DMS79 treated with DMSO at 0.1 percent for 48 hours (cell line): ENCODE measurements around the gene RBM14.
A peak's percentile ranks its signal among the peaks of the same experiment; 100 is the strongest.
"Not testable (repeated sequence)": the region's sequence is repeated elsewhere in the genome, so short reads cannot be mapped to it uniquely, and the experiment has no call there.

Experiments used
- DNase-seq: peaks from one replicate; lab custom pipeline; 2025; lab: John Stamatoyannopoulos, UW

RBM14 gene, protein sequence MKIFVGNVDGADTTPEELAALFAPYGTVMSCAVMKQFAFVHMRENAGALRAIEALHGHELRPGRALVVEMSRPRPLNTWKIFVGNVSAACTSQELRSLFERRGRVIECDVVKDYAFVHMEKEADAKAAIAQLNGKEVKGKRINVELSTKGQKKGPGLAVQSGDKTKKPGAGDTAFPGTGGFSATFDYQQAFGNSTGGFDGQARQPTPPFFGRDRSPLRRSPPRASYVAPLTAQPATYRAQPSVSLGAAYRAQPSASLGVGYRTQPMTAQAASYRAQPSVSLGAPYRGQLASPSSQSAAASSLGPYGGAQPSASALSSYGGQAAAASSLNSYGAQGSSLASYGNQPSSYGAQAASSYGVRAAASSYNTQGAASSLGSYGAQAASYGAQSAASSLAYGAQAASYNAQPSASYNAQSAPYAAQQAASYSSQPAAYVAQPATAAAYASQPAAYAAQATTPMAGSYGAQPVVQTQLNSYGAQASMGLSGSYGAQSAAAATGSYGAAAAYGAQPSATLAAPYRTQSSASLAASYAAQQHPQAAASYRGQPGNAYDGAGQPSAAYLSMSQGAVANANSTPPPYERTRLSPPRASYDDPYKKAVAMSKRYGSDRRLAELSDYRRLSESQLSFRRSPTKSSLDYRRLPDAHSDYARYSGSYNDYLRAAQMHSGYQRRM

DNA sequence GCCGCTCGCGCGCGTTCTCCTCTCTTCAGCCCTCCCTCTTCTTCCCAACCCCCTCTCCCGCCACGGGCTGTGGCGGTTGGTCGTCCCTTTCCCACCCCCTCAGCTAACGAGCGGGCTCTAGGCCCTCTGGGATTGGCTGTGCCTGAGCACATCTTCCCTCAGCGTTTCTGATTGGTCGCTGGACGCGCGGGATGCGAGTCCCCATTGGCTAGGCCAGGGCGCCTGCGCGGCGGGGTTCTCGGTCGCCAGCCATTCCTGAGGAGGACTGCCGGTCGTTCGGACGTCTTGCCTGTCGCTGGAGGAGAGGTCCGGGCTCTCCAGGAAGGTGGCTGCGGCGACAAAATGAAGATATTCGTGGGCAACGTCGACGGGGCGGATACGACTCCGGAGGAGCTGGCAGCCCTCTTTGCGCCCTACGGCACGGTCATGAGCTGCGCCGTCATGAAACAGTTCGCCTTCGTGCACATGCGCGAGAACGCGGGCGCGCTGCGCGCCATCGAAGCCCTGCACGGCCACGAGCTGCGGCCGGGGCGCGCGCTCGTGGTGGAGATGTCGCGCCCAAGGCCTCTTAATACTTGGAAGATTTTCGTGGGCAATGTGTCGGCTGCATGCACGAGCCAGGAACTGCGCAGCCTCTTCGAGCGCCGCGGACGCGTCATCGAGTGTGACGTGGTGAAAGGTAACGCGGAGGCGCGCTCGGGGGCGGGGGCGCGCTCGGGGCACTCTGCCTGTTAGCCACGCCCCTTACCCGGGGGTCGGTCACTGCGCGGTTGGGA is at the start of gene RBM14:
TSS of gene RBM14 (plus strand) at position 252 of the 776 bp plus-strand sequence. CDS start at position 343, 91 bp downstream.
- DNase-seq = peak; percentile 94

DNA sequence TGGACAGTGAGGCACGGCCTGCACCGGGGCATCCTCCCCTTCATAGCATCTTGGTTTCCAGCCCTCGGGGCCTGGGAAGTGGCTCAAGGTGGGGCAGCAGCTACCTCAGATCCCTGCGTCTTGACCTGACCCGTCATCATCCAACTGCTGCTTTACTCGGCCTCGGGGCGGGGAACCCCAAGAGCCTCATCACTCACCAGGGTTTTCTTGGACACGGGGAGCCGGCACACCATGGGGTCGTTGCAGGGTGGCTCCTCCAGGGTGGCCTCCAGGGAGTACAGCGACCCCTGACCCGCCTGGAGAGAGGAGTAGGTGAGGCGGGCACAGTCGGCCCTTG is 48.7 kb upstream of the RBM14 start:
- DNase-seq = no peak

DNA sequence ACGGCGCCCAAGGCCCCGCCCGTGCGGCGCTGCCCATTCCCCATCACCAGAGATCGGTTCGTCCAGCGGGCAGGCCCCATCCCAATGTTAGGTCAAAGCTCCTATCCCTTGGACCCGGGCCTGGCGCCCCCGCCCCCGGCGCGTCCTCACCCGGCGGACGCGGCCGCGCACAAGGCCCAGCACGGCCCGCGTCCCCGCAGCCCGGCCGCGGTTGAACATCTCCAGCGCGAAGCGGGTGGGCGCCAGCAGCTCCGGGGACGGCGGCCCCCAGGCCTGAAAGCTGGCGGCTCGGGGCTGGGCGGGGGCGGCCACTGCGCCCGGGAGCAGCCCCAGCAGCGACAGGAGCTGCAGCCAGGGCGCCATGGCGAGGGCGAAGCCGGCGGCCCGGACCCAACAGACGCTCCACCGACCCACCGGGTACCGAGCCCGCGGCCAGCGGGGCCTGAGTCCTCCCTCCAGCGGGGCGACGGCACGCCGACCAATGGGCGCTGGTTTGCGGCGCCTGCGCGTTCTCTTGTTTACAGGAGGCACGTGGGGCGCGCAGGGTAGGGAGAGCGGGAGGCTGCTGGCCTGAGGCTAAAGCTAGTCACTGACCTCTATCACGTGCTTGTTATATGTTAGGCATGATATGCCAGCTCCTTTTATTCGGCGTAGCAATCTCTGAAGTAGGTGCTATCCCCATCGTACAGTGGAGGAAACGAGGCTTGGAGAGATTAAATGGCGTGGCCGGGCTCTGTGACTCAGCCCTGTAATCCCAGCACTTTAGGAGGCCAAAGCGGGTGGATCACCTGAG is 48.1 kb upstream of the RBM14 start, which contains the start of gene CTSF:
TSS of gene CTSF (minus strand) at position 483 of the 793 bp plus-strand sequence. CDS start at position 363, 120 bp downstream.
- DNase-seq = peak; percentile 68

DNA sequence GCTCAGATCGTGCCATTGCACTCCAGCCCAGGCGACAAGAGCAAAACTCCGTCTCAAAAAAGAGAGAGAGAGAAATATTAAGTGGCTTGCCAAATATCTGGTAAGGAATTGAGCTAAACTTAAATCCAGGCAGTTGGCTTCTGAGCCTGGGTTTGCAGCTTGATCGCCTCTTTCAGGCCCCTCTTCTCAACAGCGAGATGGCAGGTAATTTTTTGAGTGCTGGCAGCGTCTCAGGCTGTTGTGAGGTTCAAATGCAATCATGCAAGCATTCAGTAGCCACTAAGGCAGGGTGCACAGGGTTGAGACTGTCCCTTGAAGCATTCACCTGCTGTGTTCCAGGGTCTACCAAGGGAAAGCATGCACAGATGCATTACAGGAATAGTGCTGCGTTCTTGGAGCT is 47.4 kb upstream of the RBM14 start:
- no peak for DNase-seq

DNA sequence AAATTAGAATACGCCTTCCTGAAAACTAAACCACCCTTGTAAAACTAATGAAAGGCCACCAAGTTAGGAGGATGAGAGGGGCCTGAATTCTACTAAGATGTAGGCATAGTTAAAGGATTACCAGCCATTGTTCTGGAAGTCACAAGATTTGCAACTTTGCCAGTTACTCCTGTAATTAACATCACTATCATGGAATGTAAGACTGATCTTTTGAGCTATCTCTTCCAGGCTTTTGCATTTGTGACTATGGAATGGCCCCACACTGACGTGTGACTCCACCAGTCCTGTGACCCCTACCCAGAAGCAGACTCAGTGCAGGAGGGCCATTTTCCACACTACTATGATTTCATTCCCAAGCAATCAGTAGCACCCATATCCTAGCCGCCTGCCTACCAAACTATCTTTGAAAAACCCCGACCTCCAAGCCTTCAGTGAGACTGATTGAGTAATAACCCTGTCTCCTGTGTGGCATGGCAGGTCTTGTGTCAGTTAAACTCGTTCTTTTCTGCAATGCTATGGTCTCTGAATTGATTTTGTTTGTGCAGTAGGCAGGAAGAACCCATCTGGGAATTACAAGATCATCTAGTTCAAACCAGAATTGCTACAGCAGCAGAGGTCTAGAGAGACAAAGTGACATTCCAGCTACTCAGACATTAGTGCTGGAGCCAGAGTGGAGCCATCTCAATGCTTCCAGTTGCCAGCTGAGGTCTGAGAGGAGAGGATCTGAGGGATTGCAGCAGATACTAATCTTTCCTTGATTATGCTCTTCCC is 46.2 kb upstream of the RBM14 start:
- DNase-seq = no peak

DNA sequence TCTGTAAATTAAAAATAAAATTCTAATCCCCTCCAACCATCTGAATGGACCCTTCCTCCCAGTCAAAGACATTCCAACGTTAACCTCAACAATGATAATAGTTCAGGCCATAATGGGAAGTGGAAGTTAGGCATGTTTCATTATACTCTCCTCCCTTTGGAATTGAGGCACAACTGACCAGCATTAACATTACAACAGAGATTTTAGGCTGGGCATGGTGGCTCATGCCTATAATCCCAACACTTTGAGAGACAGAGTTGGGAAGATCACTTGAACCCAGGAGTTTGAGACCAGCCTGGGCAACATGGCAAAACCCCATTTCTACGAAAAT is 45.6 kb upstream of the RBM14 start:
- no peak for DNase-seq

DNA sequence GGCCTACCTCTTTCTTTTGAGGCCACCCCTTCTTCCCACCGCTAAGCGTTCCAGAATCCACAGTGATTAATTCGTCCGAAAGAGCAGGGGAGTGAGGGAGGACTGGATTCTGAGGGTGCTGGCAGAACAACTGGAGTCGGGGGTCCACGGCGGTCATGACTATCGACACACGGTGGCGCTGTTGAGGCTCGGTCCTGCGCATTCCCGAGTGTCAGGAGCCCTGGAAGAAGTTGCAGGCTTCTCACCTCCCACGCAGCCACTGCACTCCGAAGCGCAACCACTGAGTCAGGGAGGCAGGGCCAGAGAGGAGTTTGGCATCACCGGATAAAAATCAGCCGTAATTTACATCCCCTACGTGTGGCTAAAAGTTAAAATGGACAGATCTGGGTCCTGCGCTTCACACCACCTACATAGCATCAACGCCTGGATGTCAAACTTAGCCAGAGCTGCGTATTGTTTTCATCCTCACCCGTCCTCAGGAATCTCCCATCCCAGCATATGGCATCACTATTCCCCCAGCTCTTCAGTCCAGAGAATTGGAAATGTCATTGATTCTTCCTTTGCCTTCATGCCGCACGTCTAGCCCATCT is 37.3 kb upstream of the RBM14 start:
- peak; percentile 46 for DNase-seq

DNA sequence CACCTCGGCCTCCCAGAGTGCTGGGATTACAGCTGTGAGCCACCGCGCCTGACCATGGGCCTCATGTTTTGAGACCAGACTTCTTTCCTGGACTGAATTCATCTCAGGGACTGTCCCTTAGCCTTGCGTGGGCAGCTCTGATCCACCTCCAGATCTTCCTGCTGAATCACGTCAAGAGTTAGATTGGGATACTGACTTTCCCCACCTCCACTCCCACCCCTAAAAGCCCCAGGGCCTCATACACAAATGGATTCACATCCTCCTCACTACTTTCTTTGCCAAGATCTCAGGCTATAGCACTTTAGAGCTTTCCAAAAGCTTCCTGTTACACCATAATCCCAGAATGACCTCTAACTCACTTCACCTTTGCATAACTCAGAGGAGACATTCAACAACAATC is 35.6 kb upstream of the RBM14 start:
- no peak for DNase-seq

DNA sequence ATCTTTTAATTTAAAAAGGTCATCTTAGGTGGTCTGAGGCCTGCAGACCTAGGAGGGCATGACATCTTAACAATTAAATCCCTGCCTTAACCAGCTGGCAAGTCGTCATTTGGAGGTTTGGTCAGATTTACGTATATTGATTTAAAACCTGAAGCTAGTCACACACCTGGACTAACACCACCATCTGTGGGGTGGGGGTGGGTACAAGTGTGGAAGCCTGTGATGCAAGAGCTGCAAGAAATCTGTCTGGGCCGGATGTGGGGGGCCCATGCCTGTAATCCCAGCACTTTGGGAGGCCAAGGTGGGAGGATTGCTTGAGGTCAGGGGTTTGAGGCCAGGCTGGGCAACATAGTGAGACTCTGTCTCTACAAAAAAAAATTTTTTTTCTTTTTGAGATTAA is 35.2 kb upstream of the RBM14 start:
- no peak for DNase-seq

DNA sequence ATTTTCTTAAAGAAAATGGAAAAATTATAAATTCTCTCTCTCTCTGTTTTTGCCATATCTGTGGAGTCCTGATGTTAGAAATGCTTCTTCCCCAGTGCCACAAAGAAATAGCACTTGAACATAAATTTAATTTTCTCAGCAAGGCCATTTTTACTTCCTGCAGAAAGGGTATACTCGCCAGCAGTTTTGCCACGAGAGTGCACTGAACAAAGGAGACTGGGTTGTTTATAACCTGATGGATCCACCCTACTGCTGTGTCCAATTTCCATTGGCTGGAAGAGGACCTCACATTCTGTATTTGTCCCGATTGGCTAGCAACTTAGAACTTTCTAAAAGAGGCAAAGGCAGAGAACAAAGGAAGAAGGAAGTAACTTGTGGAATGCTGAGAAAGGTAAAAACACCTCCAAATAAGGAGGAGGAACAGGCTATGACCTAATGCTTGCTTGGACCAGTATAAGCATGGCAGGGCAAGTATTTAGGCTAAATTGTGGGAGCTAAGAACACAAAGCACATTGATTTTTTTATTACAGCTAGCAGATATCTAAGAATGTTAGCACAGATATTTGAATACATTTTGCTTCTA is 33.8 kb upstream of the RBM14 start:
- not testable (repeated sequence) for DNase-seq

DNA sequence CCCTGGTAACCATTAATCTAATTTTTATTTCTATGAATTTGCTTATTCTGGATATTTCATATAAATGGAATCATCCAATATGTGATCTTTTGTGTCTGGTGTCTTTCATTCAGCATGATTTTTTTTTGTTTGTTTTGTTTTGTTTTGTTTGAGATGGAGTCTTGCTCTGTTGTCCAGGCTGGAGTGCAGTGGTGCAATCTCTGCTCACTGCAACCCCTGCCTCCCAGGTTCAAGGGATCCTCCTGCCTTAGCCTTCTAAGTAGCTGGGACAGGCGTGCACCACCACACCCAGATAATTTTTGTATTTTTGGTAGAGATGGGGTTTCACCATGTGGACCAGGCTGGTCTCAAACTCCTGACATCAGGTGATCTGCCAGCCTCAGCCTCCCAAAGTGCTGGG is 31.0 kb upstream of the RBM14 start:
- DNase-seq = not testable (repeated sequence)

DNA sequence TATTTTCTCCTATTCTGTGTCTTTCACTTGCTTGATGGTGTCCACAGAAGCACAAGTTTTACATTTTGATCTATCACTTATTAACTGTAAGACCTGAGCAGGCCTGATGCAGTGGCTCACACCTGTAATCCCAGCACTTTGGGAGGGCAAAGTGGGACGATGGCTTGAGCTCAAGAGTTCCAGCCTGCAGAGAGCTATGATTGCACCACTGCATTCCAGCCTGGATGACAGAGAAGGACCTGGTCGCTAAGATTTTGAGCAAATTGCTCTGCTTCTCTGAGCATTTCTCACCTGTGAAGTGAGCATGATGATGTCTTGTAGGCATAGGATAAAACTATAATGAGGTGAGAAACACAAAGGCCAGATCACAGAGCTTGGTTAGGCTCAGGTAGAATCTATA is 30.3 kb upstream of the RBM14 start:
- DNase-seq = no peak

DNA sequence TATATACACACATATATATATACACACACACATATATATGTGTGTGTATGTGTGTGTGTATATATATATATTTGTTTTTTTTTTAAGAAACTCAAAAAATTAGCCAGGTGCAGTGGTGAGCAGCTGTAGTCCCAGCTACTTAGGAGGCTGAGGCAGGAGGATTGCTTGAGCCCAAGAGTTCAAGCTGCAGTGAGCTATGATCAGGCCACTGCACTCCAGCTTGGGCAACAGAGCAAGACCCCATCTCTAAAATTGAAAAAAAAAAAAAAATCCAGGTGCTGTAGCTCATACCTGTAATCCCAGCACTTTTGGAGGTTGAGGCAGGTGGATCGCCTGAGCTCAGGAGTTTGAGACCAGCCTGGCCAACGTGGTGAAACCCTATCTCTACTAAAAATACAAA is 27.1 kb upstream of the RBM14 start:
- DNase-seq = not testable (repeated sequence)

DNA sequence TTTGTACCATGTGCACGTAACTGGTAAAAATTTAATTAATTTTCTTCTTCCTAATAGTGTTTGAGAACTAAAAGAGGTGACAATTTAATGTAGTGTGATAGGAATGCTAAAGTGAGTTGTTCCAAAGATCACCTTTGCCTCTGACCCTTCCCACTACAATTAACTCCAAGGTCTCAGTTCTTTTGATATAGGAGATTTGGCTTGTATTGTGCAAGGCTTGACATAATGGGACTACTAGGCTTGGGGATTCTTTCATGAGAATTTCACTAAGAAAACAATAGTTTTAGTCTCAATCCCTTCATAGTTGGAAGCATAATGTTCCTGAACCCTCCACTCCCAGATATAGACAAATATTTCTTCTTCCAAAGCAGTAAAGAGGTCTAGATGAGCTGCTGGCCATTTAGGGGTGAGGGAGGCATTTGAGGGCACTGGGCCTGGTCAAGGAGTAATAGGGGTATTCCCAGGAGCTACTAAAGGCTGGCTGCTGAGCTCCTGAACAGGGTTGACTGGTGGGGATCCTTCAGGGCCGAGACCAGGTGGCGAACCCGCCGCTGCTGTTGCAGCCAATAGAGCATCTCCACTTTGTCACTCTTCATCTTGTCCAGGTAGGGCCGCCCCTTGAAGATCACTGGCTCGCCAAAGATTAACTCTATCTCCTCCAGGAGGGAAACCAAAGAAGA is 26.3 kb upstream of the RBM14 start:
- no peak for DNase-seq

DNA sequence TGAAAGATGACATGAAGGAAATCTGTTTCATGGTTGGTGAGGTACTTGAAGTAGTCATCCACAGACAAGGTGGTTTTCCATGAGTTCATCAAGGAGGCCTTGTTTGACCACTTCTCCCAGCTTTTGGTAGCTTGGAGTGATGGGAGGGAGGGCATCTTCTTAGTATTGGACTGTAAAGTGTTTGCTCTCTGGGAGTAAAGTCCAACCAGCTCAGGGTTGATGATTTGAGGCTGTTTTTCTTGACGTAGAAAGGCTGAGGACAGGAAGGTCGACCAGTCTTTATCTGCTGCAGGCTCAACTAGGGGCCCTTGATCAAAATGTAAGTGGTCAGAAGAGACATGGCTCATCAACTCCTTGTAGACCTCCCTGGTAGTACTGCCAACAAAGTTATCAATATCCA is 25.3 kb upstream of the RBM14 start:
- DNase-seq = no peak

DNA sequence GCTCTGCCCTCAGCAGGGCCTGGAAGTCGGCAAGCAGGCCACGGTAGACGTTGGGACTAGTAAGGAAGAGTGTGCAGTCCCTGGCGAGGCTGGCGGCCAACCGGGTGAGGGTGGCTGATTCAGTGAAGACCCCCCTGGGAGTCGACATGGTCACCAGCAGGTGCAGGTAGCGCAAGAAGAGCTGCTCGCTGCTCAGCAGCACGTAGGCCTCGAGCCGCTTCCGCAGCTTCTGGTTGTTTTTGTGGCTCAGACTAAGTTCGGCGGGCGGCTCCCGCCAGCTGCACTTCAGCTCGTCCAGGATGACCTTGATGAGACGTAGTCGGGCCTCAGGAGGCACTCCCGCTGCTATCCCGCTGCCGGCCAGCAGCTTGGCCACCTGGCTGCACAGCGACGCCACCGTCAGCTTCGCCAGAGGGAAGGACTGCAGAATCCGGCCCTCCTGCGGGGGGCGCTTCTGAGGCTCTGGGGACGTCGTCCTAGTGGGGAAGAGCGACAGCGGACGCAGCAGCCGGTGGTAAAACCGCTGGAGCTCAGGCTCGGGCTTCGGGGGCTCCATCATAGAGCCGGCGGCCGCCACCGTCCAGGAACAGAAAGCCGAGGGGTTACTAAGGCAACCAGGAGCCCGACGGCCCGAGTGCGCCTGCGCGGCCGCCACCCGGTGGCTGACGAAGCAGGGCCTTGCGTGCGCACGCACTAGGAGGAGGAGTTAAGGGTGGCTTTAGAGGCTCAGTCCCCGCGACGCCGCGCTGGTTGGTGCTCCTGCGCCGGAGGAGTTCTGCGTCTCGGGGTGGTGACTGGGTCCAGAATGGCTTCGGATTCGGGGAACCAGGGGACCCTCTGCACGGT is 23.8 kb upstream of the RBM14 start, which contains the start of the genes CCDC87 and CCS:
TSS of gene CCDC87 (minus strand) at position 607 of the 846 bp plus-strand sequence. CDS start at position 559, 48 bp downstream.
TSS of gene CCS (plus strand) at position 729 of the 846 bp plus-strand sequence. CDS start at position 806, 77 bp downstream.
- peak; percentile 93 for DNase-seq

DNA sequence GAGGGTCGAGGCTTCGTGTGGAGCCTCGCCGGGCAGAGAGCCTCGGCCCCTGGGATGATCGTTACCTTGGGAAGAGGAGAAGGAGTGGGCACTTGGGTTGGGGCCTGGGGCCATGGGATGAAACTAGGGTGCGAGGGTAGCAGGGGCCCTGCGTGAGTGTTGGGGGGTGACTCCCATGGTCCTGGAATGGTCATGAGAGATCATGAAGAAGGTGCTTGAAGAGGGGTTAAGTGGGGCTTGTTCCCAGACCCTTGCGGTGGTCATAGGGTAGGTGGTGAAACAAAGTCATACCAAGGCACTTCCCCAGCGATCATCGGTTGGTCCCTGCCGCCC is 23.2 kb upstream of the RBM14 start:
- DNase-seq = no peak

DNA sequence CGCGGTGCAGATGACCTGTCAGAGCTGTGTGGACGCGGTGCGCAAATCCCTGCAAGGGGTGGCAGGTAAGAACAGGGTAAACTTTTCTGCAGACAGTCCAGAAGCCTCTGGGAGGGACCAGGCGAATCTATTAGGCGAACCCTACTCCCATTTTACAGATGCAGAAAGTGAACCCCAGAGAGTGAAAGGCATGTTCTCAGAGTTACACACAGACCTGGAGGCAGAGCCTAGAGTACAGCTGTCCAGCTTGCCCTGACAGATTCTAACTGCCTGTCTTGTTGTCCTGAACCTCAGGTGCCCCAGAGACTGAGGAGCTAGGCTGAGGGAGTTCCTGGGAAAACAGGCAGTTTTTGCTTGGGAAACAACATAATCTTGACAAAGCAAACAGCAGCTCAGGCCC is 22.8 kb upstream of the RBM14 start:
- no peak for DNase-seq
